Peyer's patch (tissue), 4 donors: Measurements from ENCODE around the gene CLASP1. TPM values are rescaled to one million over a fixed set of nuclear protein-coding genes. Genes with fewer than 3 reads are reported as not detected.

Experiments used
- DNase-seq, 3 donors: peaks; one replicate each; pipeline ENCODE4 v3.0.0-alpha.2; 2017 to 2019
- H3K27ac ChIP-seq, 4 donors: fragments of 200-600 bp; sonication (generic); one replicate each; pipeline ENCODE4 v1.5.1; 2016 to 2019
- H3K27me3 ChIP-seq, 2 donors: fragments of 200-600 bp; sonication (generic); one replicate each; pipeline ENCODE4 v1.5.1; 2019
- H3K36me3 ChIP-seq, 3 donors: fragments of 200-600 bp; sonication (generic); one replicate each; pipeline ENCODE4 v1.5.1; 2016 to 2019
- H3K4me1 ChIP-seq, 4 donors: fragments of 200-600 bp; sonication (generic); one replicate each; pipeline ENCODE4 v1.5.1; 2016 to 2019
- H3K4me3 ChIP-seq, 4 donors: fragments of 200-600 bp; sonication (generic); 1 replicate in 3 of 4; 2 replicates in 1 of 4; pipeline ENCODE4 v1.5.1; 2016 to 2019; ENCODE audit warnings: mild to moderate bottlenecking in 1 of 4
- H3K9me3 ChIP-seq, 4 donors: fragments of 200-600 bp; sonication (generic); one replicate each; pipeline ENCODE4 v1.5.1; 2016 to 2019; ENCODE audit warnings: mild to moderate bottlenecking in 1 of 4
- CTCF ChIP-seq, 6 experiments: fragments of 450-650 bp in 4 of 6; fragments of 200-600 bp in 2 of 6; sonication (generic) in 1 of 6; IDR thresholded peaks; one replicate each; pipeline ENCODE4 v1.5.1; 2017 to 2019; ENCODE audit warnings: antibody characterized with exemption in 6 of 6, mild to moderate bottlenecking in 3 of 6, moderate library complexity in 1 of 6
- POLR2A ChIP-seq, 2 donors: fragments of 450-650 bp; IDR thresholded peaks; one replicate each; pipeline ENCODE4 v1.5.1; 2017; ENCODE audit warnings: antibody characterized with exemption in 2 of 2, mild to moderate bottlenecking in 2 of 2, moderate library complexity in 2 of 2
- total RNA-seq, 4 donors: library from RNA; depleted of rRNA; stranded (reverse); fragments of >200 nt; gene quantifications; one replicate each; pipeline ENCODE4 v1.1.0, GENCODE V29; 2016

CLASP1 gene
- total RNA-seq, 4 donors from 2014 or later: 30.5 to 130 (median 73.7) TPM

- Histone ChIP-seq H3K9me3 (no peaks in the 10 kb centered on the region), H3K27ac (no peak overlapping the region), H3K4me1 (peaks cover 0 to 7% (median 0%) of the 10 kb centered on the region in 4 donors), H3K36me3 (peaks cover 0 to 47% (median 0%) of the 10 kb centered on the region in 3 donors), H3K4me3 (no peak overlapping the region), H3K27me3 (no peaks in the 10 kb centered on the region)
- DNase-seq: peak in 1 of 3 donors; percentile 61
- no peak for TF ChIP-seq POLR2A (IDR thresholded peaks at IDR 0.05)
- TF ChIP-seq CTCF (IDR thresholded peaks at IDR 0.05): no peak
Measured at GRCh38 chr2:121360566-121361300, 288.5 kb downstream of the CLASP1 start.

- TF ChIP-seq CTCF (IDR thresholded peaks at IDR 0.05) (no peak), POLR2A (IDR thresholded peaks at IDR 0.05) (no peak)
- Histone ChIP-seq H3K4me3 (no peak overlapping the region), H3K4me1 (peaks cover 0 to 10% (median 0%) of the 10 kb centered on the region in 4 donors), H3K27ac (no peak overlapping the region), H3K9me3 (no peaks in the 10 kb centered on the region), H3K36me3 (peaks cover 0 to 45% (median 0%) of the 10 kb centered on the region in 3 donors), H3K27me3 (no peaks in the 10 kb centered on the region)
- DNase-seq: no peak
Measured at GRCh38 chr2:121359716-121360565, 289.3 kb downstream of the CLASP1 start.

- H3K27me3 ChIP-seq: no peaks in the 10 kb centered on the region
- TF ChIP-seq POLR2A (IDR thresholded peaks at IDR 0.05) (no peak), CTCF (IDR thresholded peaks at IDR 0.05) (no peak)
- H3K4me1 ChIP-seq: peaks cover 0 to 10% (median 0%) of the 10 kb centered on the region in 4 donors
- H3K27ac ChIP-seq: no peak overlapping the region
- peaks cover 0 to 48% (median 0%) of the 10 kb centered on the region in 3 donors for H3K36me3 ChIP-seq
- H3K9me3 ChIP-seq: no peaks in the 10 kb centered on the region
- H3K4me3 ChIP-seq: no peak overlapping the region
- DNase-seq: no peak
Measured at GRCh38 chr2:121359170-121359569, 290.1 kb downstream of the CLASP1 start.

GRCh38 chr2:121358291-121358690 lies 291.0 kb downstream of the CLASP1 start:
- DNase-seq: no peak
- Histone ChIP-seq H3K36me3 (peaks cover 0 to 54% (median 0%) of the 10 kb centered on the region in 3 donors), H3K9me3 (no peaks in the 10 kb centered on the region), H3K27me3 (no peaks in the 10 kb centered on the region), H3K4me3 (no peak overlapping the region), H3K27ac (no peak overlapping the region), H3K4me1 (peaks cover 0 to 6% (median 0%) of the 10 kb centered on the region in 4 donors)
- TF ChIP-seq POLR2A (IDR thresholded peaks at IDR 0.05) (no peak), CTCF (IDR thresholded peaks at IDR 0.05) (no peak)

GRCh38 chr2:121356058-121356640 lies 293.1 kb downstream of the CLASP1 start:
- Histone ChIP-seq H3K9me3 (no peaks in the 10 kb centered on the region), H3K36me3 (peaks cover 0 to 54% (median 0%) of the 10 kb centered on the region in 3 donors), H3K4me1 (peaks cover 0 to 6% (median 0%) of the 10 kb centered on the region in 4 donors), H3K27me3 (no peaks in the 10 kb centered on the region), H3K4me3 (no peak overlapping the region), H3K27ac (no peak overlapping the region)
- peak in 1 of 3 donors; percentile 70 for DNase-seq
- TF ChIP-seq POLR2A (IDR thresholded peaks at IDR 0.05): no peak
- TF ChIP-seq CTCF (IDR thresholded peaks at IDR 0.05): peak in 4 of 6 experiments; percentile 41 to 79 (median 74)
